ENCODE data around the gene AUH. TPM values are rescaled to one million over a fixed set of nuclear protein-coding genes. Genes with fewer than 3 reads are reported as not detected.
"Not testable (repeated sequence)": the region's sequence is repeated elsewhere in the genome, so short reads cannot be mapped to it uniquely, and the experiment has no call there.

AUH gene
- total and polyA plus RNA-seq, 9 of the 15 experiments (the other 6 are each of a cell fraction or from before 2014, with no cell fraction given) = 3.4 to 29.0 (median 10.1) TPM

DNA sequence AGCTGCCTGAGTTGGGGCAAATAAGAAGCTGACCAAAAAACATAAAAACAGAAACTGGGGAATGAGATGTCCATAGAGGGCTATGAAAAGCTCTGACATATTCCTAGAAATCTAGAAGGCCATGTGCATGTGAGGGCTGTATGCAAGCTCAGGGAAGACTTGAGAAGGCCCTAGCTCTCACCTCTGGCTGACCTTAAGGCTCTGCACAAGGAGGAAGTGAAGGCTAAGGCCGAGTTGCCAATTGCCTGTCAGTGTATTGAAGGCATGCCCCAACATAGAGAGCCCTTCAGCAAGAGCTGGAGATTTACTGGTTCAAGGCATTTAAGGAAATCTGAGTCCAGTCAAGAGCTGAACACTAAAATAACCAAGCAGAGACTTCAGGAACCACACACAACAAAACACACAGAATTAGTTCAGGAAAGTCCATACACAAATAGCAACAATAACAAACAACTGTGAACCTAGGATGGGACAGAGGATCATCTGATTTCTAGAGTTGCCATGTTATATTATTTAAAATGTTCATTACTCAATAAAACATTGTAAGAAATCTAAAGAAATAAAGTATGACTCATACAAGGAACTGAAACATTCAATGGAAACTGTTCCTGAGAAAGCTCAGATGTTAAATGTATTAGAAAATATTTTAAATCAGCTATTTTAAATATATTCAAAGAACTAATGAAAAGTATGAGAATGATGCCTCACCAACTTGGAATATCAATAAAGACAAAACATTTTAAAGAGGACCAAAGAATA lies 161.8 kb downstream of the AUH start:
- in situ Hi-C loops (cut with MboI) = no loop called here
- FAIRE-seq = peak; percentile 51

GRCh38 chr9:91198881-91199280 lies 162.8 kb downstream of the AUH start:
- Histone ChIP-seq H2AFZ (ENCODE audit: low read depth, low read length) (peak overlapping the region; percentile 79), H3K27ac (ENCODE audit: extremely low read depth, low read depth, low read length) (peak overlapping the region; percentile 77; the same call in 1 of the 3 replicates), H3K79me2 (ENCODE audit: control insufficient read depth, insufficient read depth, low read length) (peaks cover 22% of the 10 kb centered on the region), H3K4me1 (replicated peaks in 1 of 2; ENCODE audit: control insufficient read depth in 2 of 2, insufficient read depth in 2 of 2, low read length in 2 of 2) (peaks cover 15 to 54% of the 10 kb centered on the region in 2 experiments)
- CTCF ChIA-PET (ENCODE audit: low intra/inter-chr PET ratio); H3K27me3 ChIP-seq (ENCODE audit: control insufficient read depth in 2 of 2, insufficient read depth in 2 of 2, low read length in 2 of 2); H3K4me3 ChIP-seq; H3K4me2 ChIP-seq (ENCODE audit: insufficient read depth, low read length); BruUV-seq (replicated peaks); H3K9me1 ChIP-seq (ENCODE audit: control insufficient read depth, insufficient read depth, low read length); FAIRE-seq; DNase-seq (ENCODE audit: extremely low read depth in 1 of 4, low spot score in 3 of 4); H3K9ac ChIP-seq (ENCODE audit: insufficient read depth in 1 of 2, low read depth in 2 of 2, low read length in 2 of 2); POLR2A ChIA-PET; H3K36me3 ChIP-seq (ENCODE audit: control insufficient read depth, insufficient read depth, low read length); ATAC-seq; in situ Hi-C loops (cut with MboI); H3K9me3 ChIP-seq (replicated peaks; ENCODE audit: control insufficient read depth, insufficient read depth, low read depth, low read length); H4K20me1 ChIP-seq (replicated peaks; ENCODE audit: control insufficient read depth, insufficient read depth, low read length): not testable (repeated sequence)
- intact Hi-C loops (cut with micrococcal nuclease) = loop anchor here (5.0 to 10.0 kb wide), 2 partner anchors 53 to 94 kb away; no protein-coding TSS in a partner anchor
- WGBS (ENCODE audit: insufficient coverage, low coverage, missing lambda C conversion rate) = 72% methylated on average over 5 of the region's 5 CpGs

More for the DNA sequence above, 161.8 kb downstream of the AUH start:
- peak; percentile 31; the same call in 2 of the 3 replicates for ATAC-seq
- H3K9me1 ChIP-seq (ENCODE audit: control insufficient read depth, insufficient read depth, low read length) = no peaks in the 10 kb centered on the region
- peak overlapping the region; percentile 54; the same call in 2 of the 3 replicates for H3K27ac ChIP-seq (ENCODE audit: extremely low read depth, low read depth, low read length)
- peak; percentile 64; the same call in 1 of the 2 replicates for TF ChIP-seq SPI1 (IDR thresholded peaks at IDR 0.05; ENCODE audit: borderline replicate concordance, low read depth, low read length)
- TF ChIP-seq NCOA1 (IDR thresholded peaks at IDR 0.05; ENCODE audit: low read depth) = no peak
- peak; percentile 51; the same call in 1 of the 2 replicates for TF ChIP-seq ESRRA (IDR thresholded peaks at IDR 0.05; ENCODE audit: borderline replicate concordance, low read depth)
- TF ChIP-seq ATF3 (IDR thresholded peaks at IDR 0.05) = peak; percentile 42
- TF ChIP-seq ATF3 (CRISPR knock-in tag; conservative IDR thresholded peaks at IDR 0.05) = no peak
- TF ChIP-seq L3MBTL2 (IDR thresholded peaks at IDR 0.05) = 0 out of 2 replicates have a peak, but pooled peaks have one; percentile 25
- TF ChIP-seq NR2C1 (IDR thresholded peaks at IDR 0.05) = no peak
- TF ChIP-seq NR2C1 (tag; IDR thresholded peaks at IDR 0.05) = 0 out of 2 replicates have a peak, but pooled peaks have one; percentile 32
- no peak for TF ChIP-seq HDAC2 (IDR thresholded peaks at IDR 0.05)
- ChIA-PET POLR2A (interaction anchor here (0.6 kb wide), 1 partner anchor 94 kb away, joined by 3 read pairs; no protein-coding TSS in a partner anchor), CTCF (ENCODE audit: low intra/inter-chr PET ratio) (no interaction called here)
- intact Hi-C loops (cut with micrococcal nuclease) = loop anchor here (5.0 to 10.0 kb wide), 2 partner anchors 52 to 95 kb away; no protein-coding TSS in a partner anchor
- peaks cover 12% of the 10 kb centered on the region for H3K79me2 ChIP-seq (ENCODE audit: control insufficient read depth, insufficient read depth, low read length)
- H3K36me3 ChIP-seq (ENCODE audit: control insufficient read depth, insufficient read depth, low read length) = peaks cover 2% of the 10 kb centered on the region; the same call in 1 of the 3 replicates
- H3K9me3 ChIP-seq (replicated peaks; ENCODE audit: control insufficient read depth, insufficient read depth, low read depth, low read length) = 0 out of 2 replicates have a peak, but pooled peaks cover 1% of the 10 kb centered on the region
- DNase-seq (ENCODE audit: extremely low read depth in 1 of 4, low spot score in 3 of 4) = peak in 1 of 4 experiments; percentile 48
- 0% methylated on average over 1 of the region's 1 CpG for WGBS (ENCODE audit: insufficient coverage, low coverage, missing lambda C conversion rate)
- peaks cover 12 to 45% of the 10 kb centered on the region in 2 experiments for H3K4me1 ChIP-seq (replicated peaks in 1 of 2; ENCODE audit: control insufficient read depth in 2 of 2, insufficient read depth in 2 of 2, low read length in 2 of 2)
- no TSS peak for BruUV-seq (replicated peaks)
- no peaks in the 10 kb centered on the region for H3K27me3 ChIP-seq (ENCODE audit: control insufficient read depth in 2 of 2, insufficient read depth in 2 of 2, low read length in 2 of 2)
- H3K4me3 ChIP-seq = no peak overlapping the region
- no peak overlapping the region for H3K4me2 ChIP-seq (ENCODE audit: insufficient read depth, low read length)
- no peaks in the 10 kb centered on the region for H4K20me1 ChIP-seq (replicated peaks; ENCODE audit: control insufficient read depth, insufficient read depth, low read length)
- H3K9ac ChIP-seq (ENCODE audit: insufficient read depth in 1 of 2, low read depth in 2 of 2, low read length in 2 of 2) = no peak overlapping the region
- peak overlapping the region; percentile 44 for H2AFZ ChIP-seq (ENCODE audit: low read depth, low read length)

Measured in K562 (cell line).